ENCODE measurements around the gene AGPS. TPM values are rescaled to one million over a fixed set of nuclear protein-coding genes. Genes with fewer than 3 reads are reported as not detected.
"Not testable (repeated sequence)": the region's sequence is repeated elsewhere in the genome, so short reads cannot be mapped to it uniquely, and the experiment has no call there.

AGPS gene
- total RNA-seq, 1 experiment from 2014 or later = 89.0 TPM

- peak; percentile 15 for DNase-seq (ENCODE audit: low read depth)
Measured at GRCh38 chr2:177466337-177467195, 74.0 kb downstream of the AGPS start.

GRCh38 chr2:177467646-177468045, 75.1 kb downstream of the AGPS start:
- peak; percentile 48 for DNase-seq (ENCODE audit: low read depth)

GRCh38 chr2:177471990-177472389, 79.4 kb downstream of the AGPS start:
- no peak for DNase-seq (ENCODE audit: low read depth)

DNA sequence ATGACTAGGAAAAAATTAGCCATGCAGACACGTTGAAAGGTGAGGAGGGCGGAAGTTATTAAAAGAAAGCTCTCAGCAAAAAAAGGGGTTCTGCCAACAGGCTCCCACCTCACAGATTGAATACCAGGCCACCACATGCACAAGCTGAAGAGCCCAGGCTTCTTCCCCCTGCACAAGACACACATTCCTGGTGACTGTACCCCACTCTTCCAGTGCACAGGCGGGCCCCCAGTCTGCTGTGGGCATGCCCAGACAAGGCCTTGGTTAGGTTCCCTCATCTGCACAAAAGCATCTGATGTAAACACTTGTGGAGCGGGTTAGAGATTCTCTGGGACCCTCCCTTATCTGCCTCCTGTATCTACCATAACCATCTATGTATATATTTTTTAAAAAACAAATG, 81.7 kb downstream of the AGPS start:
- DNase-seq (ENCODE audit: low read depth) = no peak

DNA sequence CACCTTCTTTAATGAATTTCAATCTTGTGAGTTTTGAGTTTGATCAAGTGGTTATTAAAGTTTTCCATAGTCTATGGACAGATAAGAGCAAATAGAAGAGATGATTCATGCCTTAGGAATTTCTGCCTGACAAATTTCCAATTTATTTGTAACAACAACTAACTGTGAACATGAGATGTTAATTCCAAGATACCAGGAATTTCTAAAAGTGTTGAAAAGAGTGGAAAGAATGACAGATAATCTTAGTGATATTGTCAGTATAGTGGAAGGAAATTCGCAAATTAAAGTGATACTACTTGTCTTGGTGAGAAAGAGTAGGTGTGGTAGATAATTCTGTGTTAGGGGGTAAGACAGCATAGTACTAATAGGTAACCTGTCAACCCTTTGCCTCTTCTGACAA, 82.4 kb downstream of the AGPS start:
- peak; percentile 14 for DNase-seq (ENCODE audit: low read depth)

DNA sequence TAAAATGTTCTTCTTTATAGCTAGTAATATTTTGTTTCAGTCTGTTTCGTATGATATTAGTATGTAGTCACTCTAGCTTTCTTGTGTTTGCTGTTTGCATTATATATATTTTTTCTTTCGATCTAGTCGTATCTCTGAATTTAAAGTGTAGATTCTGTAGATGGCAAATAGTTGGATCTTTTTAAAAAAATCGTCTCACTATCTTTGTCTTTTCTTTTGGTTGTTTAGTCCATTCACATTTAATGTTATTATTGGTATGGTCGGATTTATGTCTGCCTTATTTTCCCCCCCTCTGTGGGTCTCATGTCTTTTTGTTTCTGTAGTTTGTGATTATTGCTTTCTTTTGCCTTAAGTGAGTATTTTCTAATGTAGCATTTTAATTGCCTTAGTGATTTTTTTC, 84.3 kb downstream of the AGPS start:
- DNase-seq (ENCODE audit: low read depth) = no peak

GRCh38 chr2:177478029-177478428, 85.5 kb downstream of the AGPS start:
- DNase-seq (ENCODE audit: low read depth) = no peak

DNA sequence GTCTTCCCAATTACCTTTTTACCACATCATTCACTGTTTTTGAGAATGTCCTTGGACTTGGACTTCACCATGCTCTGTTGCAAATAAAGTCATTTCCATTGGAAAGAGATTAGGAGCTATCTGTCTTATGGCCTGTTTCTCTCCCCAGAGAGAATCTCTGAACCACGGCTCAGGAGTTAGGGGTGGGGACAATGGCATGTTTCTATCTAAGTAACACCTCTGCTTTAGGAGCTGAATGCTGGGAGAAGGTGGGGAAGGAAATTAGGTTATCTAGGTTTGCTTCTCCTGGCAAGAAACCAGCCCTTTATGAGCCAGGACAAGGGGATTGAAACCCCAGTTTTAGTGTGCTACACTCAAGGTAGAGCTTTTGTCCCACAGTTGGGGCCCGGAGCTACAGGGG, 86.3 kb downstream of the AGPS start:
- no peak for DNase-seq (ENCODE audit: low read depth)

- no peak for DNase-seq (ENCODE audit: low read depth)
Measured at GRCh38 chr2:177482195-177482594, 89.6 kb downstream of the AGPS start.

DNA sequence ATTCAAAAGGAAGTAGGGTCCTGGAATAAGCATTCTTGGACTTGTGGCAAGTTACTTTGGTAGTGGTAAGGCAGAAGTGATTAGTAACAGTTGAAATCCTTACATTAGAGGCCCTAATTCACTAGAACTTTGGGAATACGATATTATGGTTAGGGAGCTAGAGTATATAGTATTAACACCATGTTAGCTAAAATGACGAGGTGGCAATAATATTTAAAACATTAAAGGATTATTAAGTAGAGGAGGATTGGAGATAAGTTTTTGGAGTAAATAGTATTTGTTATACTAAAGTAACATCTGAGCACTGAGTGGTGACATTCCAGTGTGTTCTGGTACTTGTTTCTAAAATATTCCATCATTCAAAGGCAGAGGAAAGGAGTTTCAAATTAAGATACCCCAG, 91.0 kb downstream of the AGPS start:
- DNase-seq (ENCODE audit: low read depth) = no peak

DNA sequence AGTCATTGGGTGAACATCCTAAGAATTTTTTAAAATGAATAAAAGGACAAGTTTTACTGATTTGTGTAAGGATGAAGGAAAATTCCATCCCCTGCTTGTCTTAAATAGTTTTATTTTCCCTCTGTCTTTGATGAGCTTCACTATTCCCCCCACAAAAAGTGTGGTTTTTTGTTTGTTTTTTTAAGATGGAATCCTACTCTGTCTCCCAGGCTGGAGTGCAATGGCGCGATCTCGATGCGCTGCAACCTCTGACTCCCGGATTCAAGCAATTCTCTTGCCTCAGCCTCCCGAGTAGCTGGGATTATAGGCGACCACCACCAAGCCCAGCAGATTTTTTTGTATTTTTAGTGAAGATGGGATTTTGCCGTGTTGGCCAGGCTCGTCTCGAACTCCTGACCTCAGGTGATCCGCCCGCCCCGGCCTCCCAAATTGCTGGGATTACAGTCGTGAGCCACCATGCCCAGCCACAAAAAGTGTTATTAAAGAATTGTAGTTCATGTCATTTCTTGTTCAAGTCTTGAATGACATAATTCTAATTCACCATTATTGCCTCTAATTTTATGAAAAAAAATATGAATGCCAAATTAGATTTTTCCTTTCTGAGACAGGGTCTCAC, 91.7 kb downstream of the AGPS start:
- DNase-seq (ENCODE audit: low read depth) = no peak

GRCh38 chr2:177485657-177486056, 93.1 kb downstream of the AGPS start:
- not testable (repeated sequence) for DNase-seq (ENCODE audit: low read depth)

GRCh38 chr2:177489719-177490301, 97.2 kb downstream of the AGPS start:
- DNase-seq (ENCODE audit: low read depth) = no peak

- no peak for DNase-seq (ENCODE audit: low read depth)
Measured at GRCh38 chr2:177495945-177496344, 103.4 kb downstream of the AGPS start.

- no peak for DNase-seq (ENCODE audit: low read depth)
Measured at GRCh38 chr2:177496921-177497320, 104.3 kb downstream of the AGPS start.

- no peak for DNase-seq (ENCODE audit: low read depth)
Measured at GRCh38 chr2:177501186-177501585, 108.6 kb downstream of the AGPS start.

DNA sequence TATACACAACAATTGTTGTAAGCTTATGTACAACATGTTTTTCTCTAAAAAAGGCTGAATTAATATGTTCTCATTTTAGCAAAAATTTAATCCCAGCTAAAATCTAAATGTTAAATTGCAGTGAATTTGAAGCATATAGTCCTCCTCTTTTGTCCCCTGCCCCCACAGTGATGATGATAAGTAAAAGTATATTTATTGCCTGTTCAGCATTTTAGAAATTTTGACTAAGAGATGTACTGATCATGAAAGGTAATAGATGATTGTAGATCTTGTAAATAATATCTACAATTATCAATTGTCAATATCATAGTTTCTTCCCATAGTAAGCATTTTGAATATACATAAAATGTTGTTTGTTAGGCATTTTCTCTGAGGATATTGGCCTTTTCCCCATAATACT, 113.9 kb downstream of the AGPS start:
- no peak for DNase-seq (ENCODE audit: low read depth)

GRCh38 chr2:177506998-177507397, 114.4 kb downstream of the AGPS start:
- DNase-seq (ENCODE audit: low read depth) = no peak

DNA sequence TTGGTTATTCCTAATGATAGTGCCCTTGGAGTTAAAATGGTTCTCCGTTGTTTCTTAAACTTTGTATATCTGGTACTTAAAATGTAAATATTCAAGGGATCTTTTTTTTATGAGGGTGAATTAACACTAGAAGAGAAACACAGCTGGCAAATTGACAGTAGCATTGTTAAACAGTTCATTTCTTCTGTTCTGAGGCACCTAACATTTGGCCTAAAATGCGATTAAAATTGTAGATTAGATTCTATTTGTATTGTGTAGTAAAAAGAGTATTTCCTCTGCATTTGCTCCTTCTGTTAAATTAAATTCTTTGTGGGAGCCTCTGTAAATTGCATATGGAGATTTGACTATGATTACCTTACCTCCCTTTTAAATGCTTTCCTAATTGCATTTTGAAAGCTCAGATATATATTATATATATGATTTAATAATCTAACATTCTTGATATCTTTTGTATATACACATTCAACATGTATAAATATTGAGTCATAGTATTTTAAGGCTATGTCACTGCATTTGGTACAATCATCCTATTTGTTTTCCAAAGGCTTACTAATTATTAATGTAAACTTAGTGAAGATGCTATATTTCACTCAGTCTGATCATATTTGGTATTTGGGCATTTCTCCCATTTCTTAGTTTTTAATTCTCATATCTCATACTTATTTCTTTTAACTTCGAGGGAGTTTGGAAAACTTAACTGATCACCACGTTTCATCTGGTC, 124.4 kb downstream of the AGPS start:
- DNase-seq (ENCODE audit: low read depth) = no peak

DNA sequence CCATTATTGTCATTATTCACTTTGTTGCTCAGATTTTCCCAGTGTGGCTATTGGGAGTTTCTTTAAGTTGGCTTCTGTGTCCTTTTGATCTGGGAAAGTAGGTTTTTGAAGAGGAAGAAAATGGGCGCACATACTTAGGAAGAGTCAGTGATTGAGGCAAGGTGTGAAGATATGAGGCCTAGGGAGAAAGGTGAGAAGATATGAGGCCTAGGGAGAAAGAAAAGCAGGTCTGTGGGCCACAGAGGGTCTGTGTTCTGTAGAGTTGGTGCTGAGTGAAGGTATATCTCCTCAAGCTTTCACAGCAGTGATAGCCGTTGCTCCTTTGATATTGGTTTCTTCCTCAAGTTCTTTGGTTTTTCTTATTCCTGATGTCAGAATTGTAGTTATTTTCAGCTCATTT, 126.2 kb downstream of the AGPS start:
- DNase-seq (ENCODE audit: low read depth) = no peak

GRCh38 chr2:177519534-177520115, 127.1 kb downstream of the AGPS start:
- no peak for DNase-seq (ENCODE audit: low read depth)

GRCh38 chr2:177520324-177520723, 127.8 kb downstream of the AGPS start:
- DNase-seq (ENCODE audit: low read depth) = no peak
